GM12864 (cell line): ENCODE data around the gene BDKRB1.

Experiments
- DNase-seq: peaks from one replicate; pipeline ENCODE4 v3.0.0-alpha.2; 2011; ENCODE audit warnings: low read depth
- H3K4me3 ChIP-seq: 2 replicates; pipeline ENCODE4 v1.5.1; 2011; ENCODE audit warnings: mild to moderate bottlenecking, low read depth, low read length, control low read depth
- CTCF ChIP-seq: IDR thresholded peaks from 2 replicates; pipeline ENCODE4 v1.5.1; 2011; ENCODE audit warnings: low read depth, mild to moderate bottlenecking, moderate library complexity, low read length, control low read depth, inconsistent platforms; ENCODE audit errors: missing control alignments

Gene BDKRB1

GRCh38 chr14:96275177-96276112 lies 19.4 kb downstream of the BDKRB1 start:
- no peak overlapping the region for H3K4me3 ChIP-seq
- TF ChIP-seq CTCF = peak; percentile 93
- DNase-seq = no peak

DNA sequence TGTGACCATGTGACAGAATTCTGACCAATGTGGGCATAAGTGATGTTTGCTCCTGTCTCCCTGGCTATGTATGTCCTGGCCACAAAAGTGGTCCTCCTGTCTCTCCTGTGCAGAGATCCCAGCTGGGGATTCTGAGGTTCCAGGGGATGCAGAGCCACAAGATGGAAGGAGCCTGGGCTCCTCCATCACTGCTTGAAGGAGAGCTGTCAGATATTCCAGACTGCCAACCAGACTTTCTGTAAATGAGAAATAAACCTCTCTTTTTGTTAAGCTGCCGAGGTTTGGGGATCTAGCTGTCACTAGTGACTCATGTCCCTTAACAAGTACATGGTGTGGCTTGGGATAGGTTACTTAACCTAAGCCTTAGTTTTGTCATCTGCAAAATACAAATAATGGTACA lies 21.9 kb downstream of the BDKRB1 start:
- H3K4me3 ChIP-seq = no peak overlapping the region
- TF ChIP-seq CTCF = no peak
- DNase-seq = no peak

DNA sequence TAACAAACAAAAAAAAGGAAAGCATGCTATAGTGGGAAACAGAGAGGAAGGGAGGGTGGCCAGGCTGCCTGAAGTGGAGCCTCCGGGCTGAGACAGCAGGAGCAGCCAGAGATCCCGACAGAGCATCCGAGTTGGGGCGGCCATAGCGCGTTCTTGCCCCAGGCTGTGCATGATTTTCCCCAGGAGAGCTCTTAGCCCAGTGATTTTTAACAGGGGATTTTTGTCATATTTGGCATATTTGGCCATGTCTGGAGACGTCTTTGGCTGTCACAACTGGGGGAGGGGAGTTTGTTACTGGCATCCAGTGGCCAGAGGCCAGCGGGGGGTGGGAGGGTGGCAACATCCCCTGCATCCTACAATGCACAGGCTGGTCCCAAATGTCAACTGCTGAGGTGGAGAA lies 23.6 kb downstream of the BDKRB1 start:
- no peak overlapping the region for H3K4me3 ChIP-seq
- TF ChIP-seq CTCF = no peak
- no peak for DNase-seq

DNA sequence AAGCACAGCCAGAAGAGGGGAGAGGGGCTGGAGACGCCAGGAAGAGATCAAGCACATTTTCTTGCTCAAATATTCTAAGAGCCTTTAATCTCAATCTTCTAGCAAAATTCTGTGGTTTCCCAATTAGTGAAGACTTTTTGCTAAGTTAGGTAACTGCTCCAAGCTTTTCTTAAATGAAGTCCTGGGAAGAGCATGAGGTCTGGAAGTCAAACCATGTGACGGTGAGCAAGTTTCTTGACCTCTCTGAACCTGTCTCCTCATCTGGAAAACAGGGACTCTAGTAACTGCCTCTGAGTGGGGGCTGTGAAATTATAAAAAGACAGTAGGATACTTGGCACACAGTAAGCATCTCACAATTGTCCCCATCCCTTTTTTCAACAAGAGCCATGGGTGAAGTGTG lies 24.1 kb downstream of the BDKRB1 start:
- TF ChIP-seq CTCF = no peak
- no peak for DNase-seq
- no peak overlapping the region for H3K4me3 ChIP-seq

GRCh38 chr14:96281486-96281885 lies 25.5 kb downstream of the BDKRB1 start:
- no peak for DNase-seq
- no peak for TF ChIP-seq CTCF
- no peak overlapping the region for H3K4me3 ChIP-seq

GRCh38 chr14:96284008-96284407 lies 28.0 kb downstream of the BDKRB1 start:
- DNase-seq = no peak
- TF ChIP-seq CTCF = no peak
- no peak overlapping the region for H3K4me3 ChIP-seq

- no peak for TF ChIP-seq CTCF
- H3K4me3 ChIP-seq = no peak overlapping the region
- DNase-seq = no peak
Observed at GRCh38 chr14:96284430-96284829, 28.4 kb downstream of the BDKRB1 start.
